Ovary (tissue), 3 donors: Measurements from ENCODE around the gene SHC3.

Source experiments
- EP300 ChIP-seq: sonication (generic); formaldehyde crosslinking; IDR thresholded peaks from one replicate; pipeline ENCODE4 v1.6.1; 2017; ENCODE audit warnings: antibody characterized with exemption
- POLR2A ChIP-seq: fragments of 450-650 bp; IDR thresholded peaks from one replicate; pipeline ENCODE4 v1.6.1; 2017; ENCODE audit warnings: antibody characterized with exemption, mild to moderate bottlenecking, moderate library complexity
- TF ChIP-seq, protein P1 (sequence below), 3 donors: fragments of 450-650 bp in 2 of 3; fragments of 200-600 bp in 1 of 3; IDR thresholded peaks; one replicate each; pipeline versions ENCODE4 v1.5.1 to v1.8.0; 2016 to 2022; ENCODE audit warnings: antibody characterized with exemption in 3 of 3, mild to moderate bottlenecking in 1 of 3
- donor health status: DM: no; HTN: no; CAD: no.

DNA sequence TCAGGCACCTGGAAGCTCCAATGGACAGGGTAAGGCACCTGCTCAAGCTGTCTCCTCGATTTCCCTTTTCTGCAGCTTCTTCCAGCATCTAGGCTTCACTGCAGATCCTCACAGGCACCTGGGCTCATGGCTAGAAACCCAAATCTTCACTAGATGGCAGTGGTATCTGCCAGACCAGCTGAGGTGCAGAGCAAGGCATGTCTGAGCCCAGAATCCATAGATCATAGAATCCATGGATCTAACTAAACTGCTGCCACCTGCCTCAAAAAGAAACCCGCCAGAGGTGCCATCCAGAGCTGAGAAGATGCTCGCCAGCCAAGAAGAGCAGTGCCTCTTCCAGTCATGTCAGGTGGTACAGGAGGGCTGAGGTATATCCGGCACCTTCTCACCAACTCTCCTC is 6.9 kb downstream of the SHC3 start:
- TF ChIP-seq, protein P1, sequence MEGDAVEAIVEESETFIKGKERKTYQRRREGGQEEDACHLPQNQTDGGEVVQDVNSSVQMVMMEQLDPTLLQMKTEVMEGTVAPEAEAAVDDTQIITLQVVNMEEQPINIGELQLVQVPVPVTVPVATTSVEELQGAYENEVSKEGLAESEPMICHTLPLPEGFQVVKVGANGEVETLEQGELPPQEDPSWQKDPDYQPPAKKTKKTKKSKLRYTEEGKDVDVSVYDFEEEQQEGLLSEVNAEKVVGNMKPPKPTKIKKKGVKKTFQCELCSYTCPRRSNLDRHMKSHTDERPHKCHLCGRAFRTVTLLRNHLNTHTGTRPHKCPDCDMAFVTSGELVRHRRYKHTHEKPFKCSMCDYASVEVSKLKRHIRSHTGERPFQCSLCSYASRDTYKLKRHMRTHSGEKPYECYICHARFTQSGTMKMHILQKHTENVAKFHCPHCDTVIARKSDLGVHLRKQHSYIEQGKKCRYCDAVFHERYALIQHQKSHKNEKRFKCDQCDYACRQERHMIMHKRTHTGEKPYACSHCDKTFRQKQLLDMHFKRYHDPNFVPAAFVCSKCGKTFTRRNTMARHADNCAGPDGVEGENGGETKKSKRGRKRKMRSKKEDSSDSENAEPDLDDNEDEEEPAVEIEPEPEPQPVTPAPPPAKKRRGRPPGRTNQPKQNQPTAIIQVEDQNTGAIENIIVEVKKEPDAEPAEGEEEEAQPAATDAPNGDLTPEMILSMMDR (IDR thresholded peaks at IDR 0.05) = no peak
- no peak for TF ChIP-seq POLR2A
- no peak for TF ChIP-seq EP300
